Prostate gland (tissue), 2 donors: ENCODE data around the gene DACT2.

Experiments
- POLR2A ChIP-seq: fragments of 450-650 bp; IDR thresholded peaks from one replicate; pipeline ENCODE4 v1.6.1; 2016; ENCODE audit warnings: antibody characterized with exemption, mild to moderate bottlenecking
- POLR2AphosphoS5 ChIP-seq: sonication (generic); formaldehyde crosslinking; IDR thresholded peaks from one replicate; pipeline ENCODE4 v1.6.1; 2017; ENCODE audit warnings: antibody characterized with exemption
- TF ChIP-seq, protein P1 (sequence below), 4 experiments: fragments of 200-600 bp in 2 of 4; fragments of 450-650 bp in 2 of 4; sonication (generic) in 2 of 4; IDR thresholded peaks; 1 replicate in 3 of 4; 2 replicates in 1 of 4; pipeline ENCODE4 v1.5.1; 2016 to 2019; ENCODE audit warnings: antibody characterized with exemption in 4 of 4, mild to moderate bottlenecking in 2 of 4, moderate library complexity in 2 of 4

DNA sequence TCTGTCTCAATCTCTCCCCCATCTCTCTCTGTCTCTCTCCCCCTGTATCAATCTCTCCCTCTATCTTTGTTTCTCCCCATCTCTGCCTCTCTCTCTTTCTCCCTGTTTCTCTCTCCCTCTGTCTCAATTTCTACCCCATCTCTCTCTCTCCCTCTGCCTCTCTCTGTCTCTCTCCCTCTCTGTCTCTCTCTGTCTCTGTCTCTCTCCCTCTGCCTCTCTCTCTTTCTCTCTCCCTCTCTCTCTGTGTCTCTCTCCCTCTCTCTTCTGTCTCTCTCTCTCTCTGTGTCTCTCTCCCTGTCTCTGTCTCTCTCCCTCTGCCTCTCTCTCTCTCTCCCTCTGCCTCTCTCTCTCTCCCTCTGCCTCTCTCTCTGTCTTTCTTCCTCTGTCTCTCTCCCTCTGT is 62.6 kb downstream of the DACT2 start:
- TF ChIP-seq, protein P1, sequence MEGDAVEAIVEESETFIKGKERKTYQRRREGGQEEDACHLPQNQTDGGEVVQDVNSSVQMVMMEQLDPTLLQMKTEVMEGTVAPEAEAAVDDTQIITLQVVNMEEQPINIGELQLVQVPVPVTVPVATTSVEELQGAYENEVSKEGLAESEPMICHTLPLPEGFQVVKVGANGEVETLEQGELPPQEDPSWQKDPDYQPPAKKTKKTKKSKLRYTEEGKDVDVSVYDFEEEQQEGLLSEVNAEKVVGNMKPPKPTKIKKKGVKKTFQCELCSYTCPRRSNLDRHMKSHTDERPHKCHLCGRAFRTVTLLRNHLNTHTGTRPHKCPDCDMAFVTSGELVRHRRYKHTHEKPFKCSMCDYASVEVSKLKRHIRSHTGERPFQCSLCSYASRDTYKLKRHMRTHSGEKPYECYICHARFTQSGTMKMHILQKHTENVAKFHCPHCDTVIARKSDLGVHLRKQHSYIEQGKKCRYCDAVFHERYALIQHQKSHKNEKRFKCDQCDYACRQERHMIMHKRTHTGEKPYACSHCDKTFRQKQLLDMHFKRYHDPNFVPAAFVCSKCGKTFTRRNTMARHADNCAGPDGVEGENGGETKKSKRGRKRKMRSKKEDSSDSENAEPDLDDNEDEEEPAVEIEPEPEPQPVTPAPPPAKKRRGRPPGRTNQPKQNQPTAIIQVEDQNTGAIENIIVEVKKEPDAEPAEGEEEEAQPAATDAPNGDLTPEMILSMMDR (IDR thresholded peaks at IDR 0.05), result no peak
- TF ChIP-seq POLR2AphosphoS5, result no peak
- no peak for TF ChIP-seq POLR2A
